ENCODE data around the gene MS4A10.

DNA sequence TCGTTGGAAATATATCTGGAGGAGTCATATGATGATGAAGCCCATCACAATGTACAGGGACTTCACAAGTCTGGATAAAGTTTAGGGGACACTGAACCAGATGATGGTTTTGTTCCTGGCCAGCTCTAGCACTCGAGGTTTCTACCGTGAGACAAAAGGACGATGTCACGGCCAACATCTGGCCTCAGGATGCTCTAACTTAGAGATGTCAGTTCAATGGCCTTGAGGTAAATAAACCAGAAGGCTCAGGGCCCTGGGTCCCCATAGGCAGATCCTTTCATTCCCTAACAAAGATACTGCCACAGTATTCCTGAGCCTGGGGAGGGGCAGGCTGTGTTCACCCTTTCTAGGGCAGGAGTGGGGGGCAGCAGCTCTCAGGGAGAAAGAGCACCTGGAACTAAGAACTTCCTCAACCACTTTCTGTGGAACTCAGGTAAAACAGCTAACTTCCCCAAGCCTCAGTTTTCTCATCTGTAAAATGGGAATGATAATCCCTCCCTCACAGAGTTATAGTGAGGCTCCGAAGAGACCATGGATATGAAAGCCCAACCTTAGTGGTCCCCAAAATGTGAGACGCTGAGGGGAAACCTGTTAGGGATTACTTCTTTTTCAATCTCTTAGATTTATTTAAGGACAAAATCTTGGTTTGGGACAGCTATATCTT lies 18.3 kb downstream of the MS4A10 start:
- no peak for TF ChIP-seq EZH2 (IDR thresholded peaks at IDR 0.05; ENCODE audit: borderline replicate concordance, insufficient read depth, low read depth, low read length, poor library complexity, severe bottlenecking)
- TF ChIP-seq, protein P1, sequence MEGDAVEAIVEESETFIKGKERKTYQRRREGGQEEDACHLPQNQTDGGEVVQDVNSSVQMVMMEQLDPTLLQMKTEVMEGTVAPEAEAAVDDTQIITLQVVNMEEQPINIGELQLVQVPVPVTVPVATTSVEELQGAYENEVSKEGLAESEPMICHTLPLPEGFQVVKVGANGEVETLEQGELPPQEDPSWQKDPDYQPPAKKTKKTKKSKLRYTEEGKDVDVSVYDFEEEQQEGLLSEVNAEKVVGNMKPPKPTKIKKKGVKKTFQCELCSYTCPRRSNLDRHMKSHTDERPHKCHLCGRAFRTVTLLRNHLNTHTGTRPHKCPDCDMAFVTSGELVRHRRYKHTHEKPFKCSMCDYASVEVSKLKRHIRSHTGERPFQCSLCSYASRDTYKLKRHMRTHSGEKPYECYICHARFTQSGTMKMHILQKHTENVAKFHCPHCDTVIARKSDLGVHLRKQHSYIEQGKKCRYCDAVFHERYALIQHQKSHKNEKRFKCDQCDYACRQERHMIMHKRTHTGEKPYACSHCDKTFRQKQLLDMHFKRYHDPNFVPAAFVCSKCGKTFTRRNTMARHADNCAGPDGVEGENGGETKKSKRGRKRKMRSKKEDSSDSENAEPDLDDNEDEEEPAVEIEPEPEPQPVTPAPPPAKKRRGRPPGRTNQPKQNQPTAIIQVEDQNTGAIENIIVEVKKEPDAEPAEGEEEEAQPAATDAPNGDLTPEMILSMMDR (IDR thresholded peaks at IDR 0.05): no peak

Data from B cell (primary cell).